CD4-positive, alpha-beta T cell treated with Interleukin-4 for 4 hours (primary cell): ENCODE results near the gene MAGI2.

Experiments
- DNase-seq: peaks from one replicate; pipeline ENCODE4 v3.0.0-alpha.2; 2020

MAGI2 gene

GRCh38 chr7:78041423-78041822, 1412.0 kb downstream of the MAGI2 start:
- no peak for DNase-seq

GRCh38 chr7:78039790-78040776, 1413.4 kb downstream of the MAGI2 start:
- DNase-seq = peak; percentile 24

GRCh38 chr7:78038465-78039080, 1414.9 kb downstream of the MAGI2 start:
- DNase-seq = no peak

- no peak for DNase-seq
Measured at GRCh38 chr7:78037603-78038002, 1415.9 kb downstream of the MAGI2 start.

- no peak for DNase-seq
Measured at GRCh38 chr7:78033410-78033809, 1420.1 kb downstream of the MAGI2 start.

GRCh38 chr7:78026492-78026891, 1427.0 kb downstream of the MAGI2 start:
- no peak for DNase-seq

GRCh38 chr7:78024591-78024990, 1428.9 kb downstream of the MAGI2 start:
- no peak for DNase-seq

- DNase-seq = no peak
Measured at GRCh38 chr7:78023191-78023590, 1430.3 kb downstream of the MAGI2 start.

GRCh38 chr7:78022165-78022564, 1431.3 kb downstream of the MAGI2 start:
- no peak for DNase-seq

GRCh38 chr7:78020874-78021249, 1432.6 kb downstream of the MAGI2 start:
- DNase-seq = no peak

- peak; percentile 49 for DNase-seq
Measured at GRCh38 chr7:78020136-78020873, 1433.2 kb downstream of the MAGI2 start.

- peak; percentile 43 for DNase-seq
Measured at GRCh38 chr7:78019447-78020135, 1433.9 kb downstream of the MAGI2 start.

GRCh38 chr7:78018641-78019446, 1434.6 kb downstream of the MAGI2 start:
- no peak for DNase-seq

GRCh38 chr7:78017591-78018100, 1435.8 kb downstream of the MAGI2 start:
- no peak for DNase-seq

- no peak for DNase-seq
Measured at GRCh38 chr7:78015574-78016260, 1437.8 kb downstream of the MAGI2 start.

GRCh38 chr7:78014401-78014800, 1439.1 kb downstream of the MAGI2 start:
- DNase-seq = no peak

GRCh38 chr7:78013386-78013785, 1440.1 kb downstream of the MAGI2 start:
- no peak for DNase-seq

GRCh38 chr7:78011642-78012041, 1441.8 kb downstream of the MAGI2 start:
- DNase-seq = no peak

GRCh38 chr7:78007231-78007630, 1446.2 kb downstream of the MAGI2 start:
- no peak for DNase-seq

- DNase-seq = no peak
Measured at GRCh38 chr7:78006063-78006755, 1447.3 kb downstream of the MAGI2 start.
